Inferior parietal cortex (tissue), 1 donor: ENCODE data around the gene DNAH10.
A peak's percentile ranks its signal among the peaks of the same experiment; 100 is the strongest.

Experiments
- DNase-seq: peaks from one replicate; pipeline ENCODE4 v3.0.0-alpha.2; 2016; ENCODE audit errors: extremely low spot score

Gene DNAH10, protein sequence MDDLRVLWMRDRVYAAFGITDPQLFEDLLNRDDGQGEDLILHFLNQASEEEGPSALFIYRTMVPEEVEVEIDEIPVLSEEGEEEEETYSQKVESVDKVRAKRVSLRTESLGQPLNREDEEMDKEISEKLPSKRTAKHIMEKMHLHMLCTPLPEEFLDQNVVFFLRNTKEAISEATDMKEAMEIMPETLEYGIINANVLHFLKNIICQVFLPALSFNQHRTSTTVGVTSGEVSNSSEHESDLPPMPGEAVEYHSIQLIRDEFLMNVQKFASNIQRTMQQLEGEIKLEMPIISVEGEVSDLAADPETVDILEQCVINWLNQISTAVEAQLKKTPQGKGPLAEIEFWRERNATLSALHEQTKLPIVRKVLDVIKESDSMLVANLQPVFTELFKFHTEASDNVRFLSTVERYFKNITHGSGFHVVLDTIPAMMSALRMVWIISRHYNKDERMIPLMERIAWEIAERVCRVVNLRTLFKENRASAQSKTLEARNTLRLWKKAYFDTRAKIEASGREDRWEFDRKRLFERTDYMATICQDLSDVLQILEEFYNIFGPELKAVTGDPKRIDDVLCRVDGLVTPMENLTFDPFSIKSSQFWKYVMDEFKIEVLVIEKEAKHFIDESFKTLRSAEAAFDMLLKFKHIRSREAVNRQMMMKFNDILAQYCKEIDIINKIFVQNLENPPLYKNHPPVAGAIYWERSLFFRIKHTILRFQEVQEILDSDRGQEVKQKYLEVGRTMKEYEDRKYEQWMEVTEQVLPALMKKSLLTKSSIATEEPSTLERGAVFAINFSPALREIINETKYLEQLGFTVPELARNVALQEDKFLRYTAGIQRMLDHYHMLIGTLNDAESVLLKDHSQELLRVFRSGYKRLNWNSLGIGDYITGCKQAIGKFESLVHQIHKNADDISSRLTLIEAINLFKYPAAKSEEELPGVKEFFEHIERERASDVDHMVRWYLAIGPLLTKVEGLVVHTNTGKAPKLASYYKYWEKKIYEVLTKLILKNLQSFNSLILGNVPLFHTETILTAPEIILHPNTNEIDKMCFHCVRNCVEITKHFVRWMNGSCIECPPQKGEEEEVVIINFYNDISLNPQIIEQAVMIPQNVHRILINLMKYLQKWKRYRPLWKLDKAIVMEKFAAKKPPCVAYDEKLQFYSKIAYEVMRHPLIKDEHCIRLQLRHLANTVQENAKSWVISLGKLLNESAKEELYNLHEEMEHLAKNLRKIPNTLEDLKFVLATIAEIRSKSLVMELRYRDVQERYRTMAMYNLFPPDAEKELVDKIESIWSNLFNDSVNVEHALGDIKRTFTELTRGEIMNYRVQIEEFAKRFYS (N-terminal part only)

DNA sequence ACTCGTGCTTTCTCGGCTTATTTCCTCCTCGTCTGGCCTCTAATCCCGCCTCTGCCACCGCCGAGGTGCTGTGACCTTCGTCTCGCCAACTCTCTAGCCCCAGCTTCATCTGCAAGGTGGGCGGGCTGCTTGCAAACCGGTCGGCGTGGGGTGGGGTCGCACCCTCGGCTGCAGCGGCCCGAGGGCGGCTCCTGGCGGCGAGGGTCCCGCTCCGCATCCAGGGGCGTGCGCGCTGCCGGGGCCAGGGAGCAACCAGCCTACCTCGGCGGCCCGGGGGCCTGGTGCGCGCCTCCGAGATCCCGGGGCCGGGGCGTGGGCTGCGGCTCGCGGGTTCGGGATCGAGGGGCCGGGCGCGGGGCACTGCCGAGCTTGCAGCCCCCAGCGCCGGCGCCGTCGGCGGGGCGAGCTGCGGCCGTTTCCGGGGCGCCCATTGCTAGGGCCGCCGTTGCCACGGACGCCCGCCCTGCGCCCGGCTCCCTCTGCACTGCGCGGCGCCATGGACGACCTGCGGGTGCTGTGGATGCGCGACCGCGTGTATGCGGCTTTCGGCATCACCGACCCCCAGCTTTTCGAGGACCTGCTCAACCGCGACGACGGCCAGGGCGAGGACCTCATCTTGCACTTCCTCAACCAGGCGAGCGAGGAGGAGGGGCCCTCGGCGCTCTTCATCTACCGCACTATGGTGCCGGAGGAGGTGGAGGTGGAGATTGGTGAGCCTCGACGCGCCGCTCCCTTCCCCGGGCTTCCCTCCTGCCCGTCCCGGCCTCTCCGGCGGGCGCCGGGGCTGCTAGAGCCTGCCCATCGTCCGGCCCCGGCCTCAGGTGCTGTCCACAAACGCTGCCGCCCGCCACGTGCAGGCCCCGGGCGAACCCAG lies at the start of gene DNAH10:
TSS of gene DNAH10 (plus strand) at position 461 of the 874 bp plus-strand sequence. CDS start at position 497, 36 bp downstream.
- DNase-seq: no peak

DNA sequence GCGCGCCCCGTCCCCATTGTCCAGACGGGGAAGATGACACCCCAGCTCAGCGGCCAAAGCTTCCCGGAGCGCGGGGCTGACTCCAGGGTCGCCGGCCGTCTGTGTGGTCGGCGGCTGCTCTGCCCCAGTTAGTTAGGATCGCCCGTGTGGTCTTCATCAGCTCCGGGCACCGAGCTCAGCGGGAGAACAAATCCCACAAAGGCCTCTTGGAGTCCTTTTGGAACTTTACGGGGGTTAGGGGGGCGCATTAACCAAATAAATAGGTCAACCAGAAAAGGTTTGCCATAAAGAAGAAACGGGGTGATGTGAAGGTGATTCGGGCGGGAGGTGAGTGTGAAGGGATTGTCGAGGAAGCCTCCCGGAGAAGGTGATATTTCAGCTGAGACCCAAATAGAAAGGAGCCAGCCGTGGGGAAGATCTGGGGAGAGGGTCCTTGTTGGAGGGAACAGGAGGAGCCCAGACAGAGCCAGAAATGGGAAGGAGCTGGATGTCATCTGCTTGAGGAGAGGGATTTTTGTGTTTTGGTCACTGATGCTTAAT lies 49.3 kb upstream of the DNAH10 start:
- DNase-seq: no peak

DNA sequence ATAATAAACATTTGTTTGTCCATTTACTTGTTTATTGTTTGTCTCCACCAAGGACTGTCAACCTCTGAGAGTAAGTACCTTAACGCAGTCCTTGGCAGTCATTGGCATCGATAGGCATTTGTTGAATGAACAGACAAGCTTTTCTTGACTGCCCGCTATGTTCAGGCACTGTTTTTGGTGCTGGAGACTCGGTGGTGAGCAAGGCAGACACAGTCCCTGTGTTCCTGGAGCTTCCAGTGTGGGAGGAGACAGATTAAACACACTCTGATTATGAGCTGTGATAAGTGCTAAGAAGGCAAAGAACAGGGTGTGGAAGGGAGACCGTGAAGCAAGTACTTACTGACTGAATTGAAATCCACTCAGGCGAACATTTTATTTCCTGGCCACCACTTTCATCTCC lies 48.7 kb upstream of the DNAH10 start:
- peak; percentile 45 for DNase-seq

DNA sequence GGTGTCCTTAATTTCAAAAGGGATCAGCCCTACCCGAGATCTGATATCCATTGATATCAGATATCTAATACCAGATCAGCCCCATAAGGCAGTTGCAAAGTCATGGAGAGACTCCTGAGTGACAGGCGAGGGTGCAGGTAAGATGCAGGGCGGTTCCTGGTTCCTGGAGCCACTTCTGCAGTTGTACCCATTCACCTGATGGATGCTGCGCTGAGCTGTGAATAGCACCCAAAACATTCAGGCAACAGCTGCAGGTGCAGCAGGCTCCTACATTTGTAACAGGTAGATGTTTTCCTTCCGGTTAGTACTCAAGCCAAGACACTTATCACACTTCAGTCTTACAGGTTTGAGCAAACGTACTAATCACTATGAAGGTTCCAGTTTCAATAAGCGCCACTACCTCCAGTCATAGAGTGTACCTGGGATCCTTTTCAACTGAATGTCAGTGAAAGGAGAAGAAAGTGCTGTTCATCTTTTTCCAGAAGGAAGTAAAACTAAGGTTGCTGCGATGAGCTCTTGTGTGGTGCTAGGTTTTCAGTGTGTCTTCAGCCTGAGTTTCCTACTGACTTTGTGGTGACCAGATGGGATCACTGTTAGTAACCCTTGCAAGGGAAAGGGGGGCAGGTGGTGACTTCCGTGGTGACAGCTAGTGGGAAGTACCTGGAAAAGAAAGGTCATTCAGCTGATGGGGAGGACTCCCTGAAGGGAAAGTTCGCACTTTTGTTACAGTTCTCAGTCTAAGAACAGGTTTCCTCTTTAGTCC lies 48.1 kb upstream of the DNAH10 start:
- DNase-seq: no peak

DNA sequence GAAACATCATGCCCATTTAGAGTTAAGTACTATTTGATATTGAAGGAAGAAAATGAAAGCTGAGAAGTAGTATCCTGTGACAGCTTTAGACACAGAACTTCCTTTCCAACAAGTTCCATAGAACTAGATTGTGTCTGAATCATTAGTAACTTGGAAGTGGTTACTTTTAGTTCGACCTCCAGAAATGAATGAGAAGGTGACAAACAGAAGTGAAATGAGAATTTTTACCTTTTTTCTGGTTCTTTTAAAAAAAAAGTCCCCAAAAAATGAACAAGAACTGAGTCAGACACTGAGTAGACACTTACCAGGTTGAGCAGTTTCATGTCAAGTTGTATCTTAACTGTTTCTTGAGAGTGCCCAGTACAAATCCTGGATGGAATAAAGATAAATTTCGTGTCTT lies 46.9 kb upstream of the DNAH10 start:
- no peak for DNase-seq

DNA sequence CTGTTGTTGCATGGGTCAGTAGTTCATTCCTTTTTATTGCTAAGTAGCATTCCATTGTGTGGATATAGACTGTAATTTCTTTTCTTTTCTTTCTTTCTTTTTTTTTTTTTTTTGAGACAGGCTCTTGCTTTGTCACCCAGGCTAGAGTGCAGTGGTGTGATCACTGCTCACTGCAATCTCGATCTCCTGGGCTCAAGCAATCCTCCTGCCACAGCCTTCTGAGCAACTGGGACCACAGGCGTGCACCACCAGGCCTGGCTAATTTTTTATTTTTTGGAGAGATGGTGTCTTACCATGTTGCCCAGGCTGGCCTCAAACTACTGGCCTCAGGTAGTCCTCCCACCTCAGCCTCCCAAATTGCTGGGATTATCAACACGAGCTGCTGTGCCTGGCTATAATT lies 44.8 kb upstream of the DNAH10 start:
- DNase-seq: no peak

DNA sequence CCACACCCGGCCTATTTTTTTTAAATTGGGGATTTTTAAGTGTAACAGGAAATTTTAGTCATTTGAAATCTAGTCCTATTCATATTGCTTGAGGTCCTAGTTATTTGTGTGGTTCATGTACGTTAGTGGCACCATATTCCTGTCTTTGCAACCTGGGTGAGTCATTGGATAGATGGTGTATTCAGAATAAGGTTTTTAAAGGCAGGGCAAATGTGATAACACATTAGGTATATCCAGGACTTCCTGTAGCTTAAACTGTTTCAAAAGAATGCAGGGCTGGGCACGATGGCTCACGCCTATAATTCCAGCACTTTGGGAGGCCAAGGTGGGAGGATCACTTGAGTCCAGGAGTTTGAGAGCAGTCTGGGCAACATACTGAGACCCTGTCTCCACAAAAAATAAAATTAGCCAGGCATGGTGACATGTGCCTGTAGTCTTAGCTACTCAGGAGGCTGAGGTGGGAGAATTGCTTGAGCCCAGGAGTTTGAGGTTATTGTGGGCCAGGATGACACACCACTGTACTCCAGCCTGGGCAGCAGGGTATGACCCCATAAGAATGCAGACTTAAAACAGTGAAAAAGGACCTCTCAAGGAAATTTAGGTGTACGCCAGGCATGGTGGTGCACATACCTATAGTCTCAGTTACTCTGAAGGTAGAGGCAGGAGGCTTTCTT lies 41.8 kb upstream of the DNAH10 start:
- no peak for DNase-seq

DNA sequence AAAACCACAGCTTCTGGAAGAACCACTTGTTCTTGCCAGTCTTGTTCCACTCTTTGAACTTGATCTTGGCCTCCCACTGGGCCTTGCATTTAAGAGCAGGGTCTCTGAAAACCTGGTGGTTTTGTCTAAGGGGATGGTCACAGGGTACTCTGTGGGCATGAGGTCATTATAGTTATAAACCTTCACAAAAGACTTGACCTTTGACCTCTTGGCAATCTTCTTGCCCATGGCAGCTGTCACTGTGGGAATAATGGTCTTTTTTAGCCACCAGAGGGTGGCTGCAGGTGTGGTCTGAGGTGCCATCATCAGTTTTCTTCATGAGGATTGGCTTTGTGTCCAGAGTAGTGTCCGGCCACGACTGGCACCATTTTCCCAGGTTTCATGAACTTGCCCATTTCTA lies 40.9 kb upstream of the DNAH10 start:
- no peak for DNase-seq

DNA sequence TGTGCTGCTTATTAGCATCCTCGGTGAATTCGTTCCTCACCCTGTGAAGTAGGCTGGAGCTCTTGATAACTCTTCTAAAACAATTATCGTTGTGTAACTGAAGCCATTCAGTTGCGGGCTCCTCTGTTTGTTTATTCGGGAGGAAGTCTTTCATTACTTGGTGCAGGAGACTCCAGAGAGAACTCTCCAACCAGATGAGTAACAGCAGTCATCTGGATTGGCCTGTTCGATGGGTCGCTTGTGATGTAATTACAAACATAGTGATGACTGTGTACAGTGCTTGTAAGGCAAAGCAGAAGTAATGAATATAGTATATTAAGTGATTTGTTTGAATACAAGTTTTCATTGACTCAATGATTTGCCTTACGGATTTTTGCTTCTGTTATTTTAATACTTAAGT lies 39.1 kb upstream of the DNAH10 start:
- DNase-seq: no peak

DNA sequence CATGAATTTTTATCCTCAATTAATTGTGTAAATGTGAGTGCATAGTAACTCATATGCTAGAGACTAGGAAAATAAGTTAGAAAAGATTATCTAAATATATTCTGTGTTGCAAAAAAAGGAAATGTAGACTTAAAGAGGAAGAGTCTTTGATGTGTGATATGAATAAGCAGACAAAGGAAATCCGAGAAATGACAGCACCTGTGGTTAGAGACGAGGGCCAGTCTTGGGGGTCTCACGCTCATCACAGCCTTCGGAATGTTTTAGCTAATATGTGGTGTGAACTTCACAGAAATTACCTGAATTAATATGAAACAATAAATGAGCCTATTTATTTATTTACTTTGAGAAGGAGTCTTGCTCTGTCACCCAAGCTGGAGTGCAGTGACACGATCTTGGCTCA lies 38.3 kb upstream of the DNAH10 start:
- no peak for DNase-seq

DNA sequence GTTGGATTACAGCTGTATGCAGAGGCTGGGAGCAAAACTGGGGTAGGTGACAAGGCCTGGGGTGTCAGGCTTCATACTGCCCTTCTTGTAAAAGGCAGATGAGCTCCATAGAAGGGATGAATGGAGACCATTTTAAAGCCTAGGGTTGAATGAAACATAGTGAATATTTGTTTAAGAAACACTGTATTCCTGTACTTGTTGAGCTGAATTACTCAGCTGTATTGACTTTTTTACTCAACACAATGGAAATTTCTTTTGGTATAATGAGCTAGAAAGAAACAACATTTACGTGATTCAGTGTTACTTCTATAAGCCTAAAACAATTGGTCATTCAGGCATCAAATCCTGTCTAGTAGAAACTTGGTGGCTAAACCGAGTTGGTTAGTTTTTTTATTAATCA lies 35.9 kb upstream of the DNAH10 start:
- no peak for DNase-seq

DNA sequence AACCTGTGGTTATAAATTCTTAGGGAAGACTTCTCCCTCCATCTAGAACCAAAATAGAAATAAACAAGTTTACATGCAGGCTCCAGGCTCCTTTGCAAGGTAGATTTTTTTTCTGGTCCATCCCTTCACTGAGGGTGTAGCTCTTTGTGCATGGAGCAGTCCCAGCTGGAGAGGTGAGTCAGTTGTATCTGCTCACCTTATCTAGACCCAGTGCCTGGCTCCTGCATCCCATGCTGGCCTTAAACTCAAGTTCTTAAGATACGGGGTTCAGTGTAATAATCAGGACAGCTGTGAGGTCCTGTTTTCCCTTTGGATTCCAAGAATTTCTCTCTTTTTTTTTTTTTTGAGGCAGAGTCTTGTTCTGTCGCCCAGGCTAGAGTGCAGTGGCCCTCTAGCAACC lies 35.1 kb upstream of the DNAH10 start:
- no peak for DNase-seq

DNA sequence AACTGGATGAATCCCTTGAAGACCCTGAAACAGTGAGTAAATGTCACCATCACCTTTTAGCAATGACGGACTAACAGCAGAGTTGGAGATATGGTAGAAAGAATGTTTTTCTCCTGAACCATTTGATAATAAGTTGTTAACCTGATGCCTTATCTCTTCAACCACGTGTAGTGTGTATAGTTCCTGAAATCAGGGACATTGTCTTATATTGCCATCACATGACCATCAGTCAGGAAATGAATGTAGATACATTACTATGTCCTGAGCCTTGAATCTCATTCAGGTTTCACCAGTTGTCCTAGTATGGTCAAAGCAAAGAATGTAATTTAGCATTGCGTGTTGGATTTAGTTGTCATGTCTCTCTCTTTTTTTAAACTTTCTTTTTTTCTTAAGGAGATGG lies 34.2 kb upstream of the DNAH10 start:
- no peak for DNase-seq

DNA sequence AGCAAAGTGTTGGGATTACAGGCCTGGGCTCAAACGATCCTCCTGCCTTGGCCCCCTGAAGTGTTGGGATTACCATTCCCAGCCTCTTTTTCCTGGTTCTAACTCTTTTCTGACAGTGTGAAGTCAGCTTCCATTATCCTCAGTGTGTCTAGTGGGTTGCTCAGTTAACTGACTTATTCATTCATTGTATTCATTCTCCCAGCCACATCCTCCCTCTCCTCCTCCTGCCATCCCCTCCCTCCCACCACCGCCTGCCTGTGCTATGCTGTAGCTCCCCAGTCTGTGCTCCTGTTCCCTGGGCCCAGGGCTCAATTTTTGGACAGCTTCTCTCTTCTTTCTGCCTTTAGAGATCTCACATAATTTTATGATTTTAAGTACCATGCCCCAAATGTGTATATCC lies 30.5 kb upstream of the DNAH10 start:
- no peak for DNase-seq

DNA sequence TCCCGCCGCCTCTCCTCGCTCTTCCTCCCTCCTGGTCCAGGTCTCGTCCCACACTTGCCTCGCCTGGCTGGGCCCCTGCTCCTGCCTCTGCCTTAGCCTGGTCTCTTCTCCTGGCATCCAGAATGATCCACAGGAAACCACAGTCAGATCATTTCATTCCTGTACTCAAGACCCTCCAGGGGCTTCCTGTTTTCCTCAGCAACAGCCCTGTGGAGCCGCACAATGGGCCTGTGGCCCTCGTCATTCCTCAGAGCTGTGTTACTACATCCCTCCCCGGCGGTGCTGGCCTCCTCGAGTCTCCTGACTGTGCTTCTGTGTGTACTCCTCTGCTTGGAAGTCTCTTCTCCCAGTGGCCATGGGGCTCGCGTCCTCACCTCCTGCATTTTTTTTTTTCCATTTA lies 29.9 kb upstream of the DNAH10 start:
- no peak for DNase-seq

DNA sequence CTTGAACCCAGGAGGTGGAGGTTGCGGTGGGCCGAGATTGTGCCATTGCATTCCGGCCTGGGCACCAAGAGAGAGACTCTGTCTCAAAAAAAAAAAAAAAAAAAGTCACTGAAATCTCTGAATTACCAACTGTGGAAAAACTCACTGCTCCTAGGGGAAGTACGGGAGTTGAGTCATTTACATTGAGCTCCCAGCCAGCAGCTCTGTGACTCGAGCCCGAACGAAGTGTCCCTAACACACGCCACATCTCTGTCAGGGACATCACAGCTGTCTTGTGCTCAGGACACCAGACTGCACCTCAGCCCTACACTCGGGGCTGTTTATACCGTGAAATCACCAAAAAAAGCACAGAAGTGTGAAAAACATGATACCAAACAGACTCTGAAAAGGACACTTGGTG lies 28.9 kb upstream of the DNAH10 start:
- no peak for DNase-seq

DNA sequence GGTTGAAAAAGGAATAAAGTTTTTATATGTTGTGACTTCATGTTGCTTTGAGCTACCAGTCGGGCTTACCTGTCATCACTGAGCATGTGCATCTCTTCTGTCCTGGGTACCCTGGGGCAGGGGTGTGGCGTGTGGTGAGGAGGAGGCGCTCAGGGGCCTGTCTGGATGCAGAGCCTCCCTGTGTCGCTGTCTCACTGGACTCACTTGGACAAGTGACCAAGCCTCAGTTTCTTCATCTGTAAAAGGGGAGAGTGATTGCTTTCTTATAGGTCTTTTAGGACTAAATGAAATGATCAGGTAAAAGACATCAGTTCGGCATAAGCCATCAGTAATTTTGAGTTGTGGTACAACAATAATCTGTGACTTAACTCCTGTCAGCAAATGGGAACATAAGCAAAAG lies 27.8 kb upstream of the DNAH10 start:
- DNase-seq: no peak

DNA sequence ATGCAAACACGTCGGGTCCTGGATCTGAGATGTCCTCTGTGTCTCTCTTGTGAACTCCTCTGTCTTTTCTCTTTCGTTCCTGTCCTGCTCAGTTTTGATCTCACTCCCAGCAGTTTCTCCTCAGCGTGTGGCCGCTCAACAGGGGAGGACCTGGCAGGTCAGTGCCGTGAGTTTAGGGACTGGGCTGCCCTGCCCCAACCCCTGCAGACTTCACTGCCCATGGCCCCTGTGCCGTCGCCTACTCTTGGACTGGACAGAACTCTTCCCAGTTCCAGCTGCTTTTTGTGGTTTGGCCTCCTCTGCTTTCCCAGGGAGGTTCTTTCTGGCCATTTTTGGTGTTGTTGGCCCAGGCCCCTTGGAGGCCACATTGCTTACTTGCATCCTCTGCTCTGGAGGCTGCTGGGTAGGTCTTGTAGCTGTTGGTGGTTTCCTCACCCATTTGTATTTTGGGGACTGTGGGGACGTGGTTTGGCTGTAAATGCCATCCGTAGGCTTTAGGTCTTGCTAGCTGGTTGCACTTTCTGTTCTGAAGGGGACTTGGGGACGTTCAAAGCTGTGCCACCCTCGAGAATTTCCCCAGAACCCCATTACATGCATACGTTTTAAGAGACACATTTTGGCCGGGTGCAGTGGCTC lies 20.0 kb upstream of the DNAH10 start:
- no peak for DNase-seq

DNA sequence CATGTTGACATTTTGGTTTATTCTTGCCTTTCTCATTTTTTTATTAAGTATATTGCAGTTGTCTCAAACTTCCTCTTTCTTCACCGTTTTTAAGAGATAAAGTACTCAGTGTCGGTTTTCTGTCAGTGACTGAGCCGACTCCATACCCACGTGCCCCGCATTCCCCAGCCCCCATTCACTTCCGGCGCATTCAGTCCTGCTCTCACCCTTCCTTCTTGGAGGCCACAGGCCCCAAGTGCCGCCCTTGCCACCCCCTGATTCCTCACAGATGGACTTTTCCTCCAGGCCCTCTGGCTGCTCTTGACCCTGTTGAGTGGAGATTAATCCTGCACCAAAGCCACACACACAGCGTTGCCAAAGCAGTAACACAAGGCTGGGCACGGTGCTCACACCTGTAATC lies 19.1 kb upstream of the DNAH10 start:
- DNase-seq: no peak
